GM23338 (cell line): ENCODE measurements around the gene APC2. TPM values are rescaled to one million over a fixed set of nuclear protein-coding genes. Genes with fewer than 3 reads are reported as not detected.

Source experiments
- ATAC-seq: fragments of 200-7000 bp; cut with Tn5 transposase; 3 replicates; pipeline ENCODE4 v1.9.1; 2020
- DNase-seq: peaks from one replicate; pipeline ENCODE4 v3.0.0-alpha.2; 2015; ENCODE audit warnings: low spot score
- H2AFZ ChIP-seq: fragments of 200-600 bp; sonication (generic); 2 replicates; pipeline ENCODE4 v1.8.0; 2016; ENCODE audit warnings: antibody characterized with exemption, mild to moderate bottlenecking, moderate library complexity
- H3F3A ChIP-seq: fragments of 200-600 bp; sonication (generic); replicated peaks from 2 replicates; pipeline ENCODE4 v1.8.0; 2017; ENCODE audit warnings: antibody characterized with exemption, mixed run types, low read depth
- H3K27ac ChIP-seq: fragments of 200-600 bp; sonication (generic); 2 replicates; pipeline ENCODE4 v1.6.1; 2016; ENCODE audit warnings: low read depth
- H3K27me3 ChIP-seq: fragments of 200-600 bp; sonication (generic); 2 replicates; pipeline ENCODE4 v1.8.0; 2016; ENCODE audit warnings: mild to moderate bottlenecking, mixed run types, moderate library complexity; ENCODE audit not compliant: insufficient read depth
- H3K36me3 ChIP-seq: fragments of 200-600 bp; sonication (generic); 2 replicates; pipeline ENCODE4 v1.8.0; 2016; ENCODE audit warnings: mild to moderate bottlenecking; ENCODE audit not compliant: insufficient read depth
- H3K4me1 ChIP-seq: fragments of 200-600 bp; sonication (generic); 2 replicates; pipeline ENCODE4 v1.8.0; 2016; ENCODE audit warnings: mild to moderate bottlenecking, moderate library complexity; ENCODE audit not compliant: insufficient read depth
- H3K4me2 ChIP-seq: fragments of 200-600 bp; sonication (generic); 2 replicates; pipeline ENCODE4 v1.7.1; 2017; ENCODE audit warnings: mixed run types
- H3K4me3 ChIP-seq: fragments of 200-600 bp; sonication (generic); 2 replicates; pipeline ENCODE4 v1.6.1; 2016; ENCODE audit warnings: mixed run types
- H3K79me2 ChIP-seq: fragments of 200-600 bp; sonication (generic); replicated peaks from 2 replicates; pipeline ENCODE4 v1.8.0; 2017; ENCODE audit warnings: mild to moderate bottlenecking; ENCODE audit not compliant: insufficient read depth
- H3K9me2 ChIP-seq: fragments of 200-600 bp; sonication (generic); 2 replicates; pipeline ENCODE4 v1.8.0; 2017; ENCODE audit not compliant: insufficient read depth
- H4K20me1 ChIP-seq: fragments of 200-600 bp; sonication (generic); replicated peaks from 2 replicates; pipeline ENCODE4 v1.8.0; 2017; ENCODE audit warnings: mild to moderate bottlenecking; ENCODE audit not compliant: insufficient read depth
- H3K27ac Mint-ChIP-seq: 2 replicates; pipeline ENCODE4 v1.8.0; 2020; ENCODE audit warnings: inconsistent platforms, mild to moderate bottlenecking, moderate library complexity, mixed read lengths
- H3K27me3 Mint-ChIP-seq: 3 replicates; pipeline ENCODE4 v1.8.0; 2022; ENCODE audit warnings: low read depth, mild to moderate bottlenecking, moderate library complexity, mixed read lengths, inconsistent platforms; ENCODE audit not compliant: insufficient read depth, poor library complexity
- H3K36me3 Mint-ChIP-seq: 3 replicates; pipeline ENCODE4 v1.8.0; 2021; ENCODE audit warnings: low read depth, mild to moderate bottlenecking, inconsistent platforms, moderate library complexity, mixed read lengths
- H3K4me1 Mint-ChIP-seq: 3 replicates; pipeline ENCODE4 v1.8.0; 2020; ENCODE audit warnings: mild to moderate bottlenecking, inconsistent platforms, mixed read lengths
- H3K4me3 Mint-ChIP-seq: 3 replicates; pipeline ENCODE4 v1.8.0; 2021; ENCODE audit warnings: moderate library complexity, mild to moderate bottlenecking, inconsistent platforms, mixed read lengths
- H3K9me3 Mint-ChIP-seq: 3 replicates; pipeline ENCODE4 v1.8.0; 2020; ENCODE audit warnings: moderate library complexity, mild to moderate bottlenecking, inconsistent platforms, mixed read lengths
- CREB1 ChIP-seq: fragments of 250-450 bp; sonication (Bioruptor Pico); IDR thresholded peaks from 2 replicates; pipeline ENCODE4 v1.5.0; 2020; ENCODE audit warnings: low read depth, mild to moderate bottlenecking, moderate library complexity
- ETS1 ChIP-seq: IDR thresholded peaks from 2 replicates; pipeline ENCODE4 v1.6.1; 2016; ENCODE audit warnings: antibody characterized with exemption
- EZH2 ChIP-seq: fragments of 200-600 bp; sonication (generic); IDR thresholded peaks from one replicate; pipeline ENCODE4 v1.8.0; 2017; ENCODE audit warnings: antibody characterized with exemption, mild to moderate bottlenecking, low read depth; ENCODE audit not compliant: unreplicated experiment
- EZH2phosphoT487 ChIP-seq: fragments of 200-600 bp; sonication (generic); IDR thresholded peaks from one replicate; pipeline ENCODE4 v1.8.1; 2018; ENCODE audit warnings: antibody characterized with exemption; ENCODE audit not compliant: unreplicated experiment
- ZNF462 ChIP-seq: fragments of 250-450 bp; sonication (Bioruptor Pico); IDR thresholded peaks from 2 replicates; pipeline ENCODE4 v1.5.0; 2020; ENCODE audit warnings: mild to moderate bottlenecking, moderate library complexity
- polyA plus RNA-seq: library from polyadenylated mRNA; unstranded; fragments of >200 nt; fragmentation: Nextera tagmentation; extraction: Ambion mirVana; gene quantifications from 2 replicates; pipeline ENCODE4 v1.2.1, GENCODE V29; 2016
- total RNA-seq: library from RNA; depleted of rRNA; stranded (reverse); fragments of >200 nt; shearing (Covaris generic); gene quantifications from 2 replicates; pipeline ENCODE4 v1.2.3, GENCODE V29; 2014

The APC2 gene
- total and polyA plus RNA-seq, 2 experiments from 2014 or later = 1.4 to 18.3 TPM

DNA sequence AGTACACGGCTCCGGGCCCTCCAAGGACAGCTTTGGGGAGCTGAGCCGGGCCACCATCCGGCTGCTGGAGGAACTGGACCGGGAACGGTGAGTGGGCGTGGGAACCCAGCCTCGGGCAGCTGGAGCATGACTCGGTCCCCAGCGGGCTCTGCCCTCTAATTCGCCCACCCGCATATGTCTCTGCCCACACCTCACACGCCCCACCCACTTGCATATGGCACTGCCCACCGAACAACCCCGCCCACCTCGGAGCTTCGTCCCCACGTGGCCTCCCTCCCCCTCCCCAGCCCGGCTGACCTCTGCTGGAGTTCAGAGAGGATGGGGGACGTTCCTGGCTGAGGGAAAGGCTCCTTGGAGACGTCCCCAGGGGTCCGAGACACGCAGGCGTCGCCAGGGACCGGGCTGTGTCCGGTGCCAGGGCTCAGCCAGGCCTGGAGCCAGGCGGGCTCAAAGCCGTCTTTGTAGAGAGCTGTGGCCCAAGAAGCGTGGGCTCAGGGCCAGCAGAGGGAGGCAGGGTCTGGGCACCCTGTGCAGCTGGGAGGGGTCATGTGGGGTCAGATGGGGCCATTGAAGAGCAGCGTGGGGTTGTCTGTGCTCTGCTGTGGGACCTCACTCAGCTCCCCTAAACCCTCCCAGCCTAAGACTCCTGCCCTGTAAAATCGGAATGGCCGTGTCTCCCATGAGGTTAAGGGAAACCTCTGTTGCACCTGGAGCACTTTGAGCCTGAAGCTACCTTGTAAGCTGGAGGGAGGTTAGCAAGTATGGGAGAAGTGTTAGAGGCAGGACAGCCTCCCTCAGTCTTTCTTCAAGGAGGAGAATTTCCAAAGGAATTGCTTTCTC is 3.8 kb downstream of the APC2 start:
- no peak overlapping the region for H3K4me3 Mint-ChIP-seq
- Histone ChIP-seq H3K4me1 (peaks cover 22% of the 10 kb centered on the region; the same call in 1 of the 2 replicates), H2AFZ (no peak overlapping the region), H3K27me3 (peaks cover 18% of the 10 kb centered on the region), H3K9me2 (no peaks in the 10 kb centered on the region), H3K27ac (no peak overlapping the region), H4K20me1 (peaks cover under 1% of the 10 kb centered on the region; the same call in 1 of the 2 replicates), H3K4me3 (no peak overlapping the region), H3K79me2 (0 out of 2 replicates have a peak, but pooled peaks cover 3% of the 10 kb centered on the region), H3K36me3 (no peaks in the 10 kb centered on the region), H3K4me2 (no peak overlapping the region), H3F3A (peaks cover 24% of the 10 kb centered on the region)
- no peaks in the 10 kb centered on the region; the same call in 2 of the 3 replicates for H3K9me3 Mint-ChIP-seq
- DNase-seq (peak; percentile 56), ATAC-seq (no peak)
- no peak for TF ChIP-seq CREB1 (CRISPR knock-in tag)
- TF ChIP-seq EZH2 = no peak
- no peak for TF ChIP-seq EZH2phosphoT487
- no peak for TF ChIP-seq ETS1
- TF ChIP-seq ZNF462 = no peak
- no peak overlapping the region for H3K27ac Mint-ChIP-seq
- H3K27me3 Mint-ChIP-seq = peaks cover 40% of the 10 kb centered on the region
- peaks cover 33% of the 10 kb centered on the region for H3K4me1 Mint-ChIP-seq
- peaks cover 4% of the 10 kb centered on the region for H3K36me3 Mint-ChIP-seq
